Left forelimb (tissue), 1 donor: ENCODE data around the gene PDGFRB.

Source experiments
- DNase-seq: peaks from one replicate; pipeline ENCODE4 v3.0.0-alpha.2; 2018; ENCODE audit warnings: low spot score

PDGFRB gene

GRCh38 chr5:150181766-150182545 is 26.3 kb upstream of the PDGFRB start:
- DNase-seq, result no peak

GRCh38 chr5:150181027-150181426 is 25.4 kb upstream of the PDGFRB start:
- DNase-seq, result no peak

DNA sequence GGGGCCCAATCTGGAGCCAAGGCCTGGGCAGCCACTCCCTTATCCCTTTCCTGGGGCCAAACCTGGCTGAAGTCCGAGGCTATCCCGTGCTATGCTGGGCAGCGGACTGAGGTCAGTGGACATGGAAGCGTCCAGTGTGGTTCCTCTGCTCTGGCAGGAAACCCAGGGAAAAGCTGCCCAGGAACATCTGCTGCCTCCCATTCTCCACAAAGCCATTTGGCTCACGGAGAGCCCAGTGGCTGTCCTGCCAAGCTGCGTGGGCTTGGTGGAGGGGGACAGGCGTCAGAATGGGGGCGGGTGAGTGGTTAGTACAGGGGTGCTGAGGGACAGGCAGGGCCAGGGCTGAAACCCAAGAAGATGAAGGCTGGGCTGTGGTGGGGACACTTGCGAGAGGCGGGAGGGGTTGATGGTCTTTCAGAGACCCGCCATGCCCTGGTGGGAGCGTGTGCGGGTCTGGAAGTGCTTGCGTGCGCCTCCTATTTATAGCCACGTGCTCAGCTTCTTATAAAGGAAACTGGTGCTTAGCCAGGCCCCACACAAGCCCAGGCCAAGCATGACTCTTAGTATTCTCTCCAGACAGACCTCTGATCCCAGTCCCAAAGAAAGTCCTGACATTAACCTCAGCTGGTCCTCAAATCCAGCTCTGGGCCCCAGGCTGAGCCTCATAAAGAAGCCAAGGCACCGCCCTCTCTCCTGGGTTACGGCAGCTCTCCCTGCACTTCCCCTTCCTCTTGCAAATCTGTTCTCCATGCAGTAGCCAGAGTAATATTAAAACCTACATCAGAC is 24.8 kb upstream of the PDGFRB start:
- peak; percentile 85 for DNase-seq

DNA sequence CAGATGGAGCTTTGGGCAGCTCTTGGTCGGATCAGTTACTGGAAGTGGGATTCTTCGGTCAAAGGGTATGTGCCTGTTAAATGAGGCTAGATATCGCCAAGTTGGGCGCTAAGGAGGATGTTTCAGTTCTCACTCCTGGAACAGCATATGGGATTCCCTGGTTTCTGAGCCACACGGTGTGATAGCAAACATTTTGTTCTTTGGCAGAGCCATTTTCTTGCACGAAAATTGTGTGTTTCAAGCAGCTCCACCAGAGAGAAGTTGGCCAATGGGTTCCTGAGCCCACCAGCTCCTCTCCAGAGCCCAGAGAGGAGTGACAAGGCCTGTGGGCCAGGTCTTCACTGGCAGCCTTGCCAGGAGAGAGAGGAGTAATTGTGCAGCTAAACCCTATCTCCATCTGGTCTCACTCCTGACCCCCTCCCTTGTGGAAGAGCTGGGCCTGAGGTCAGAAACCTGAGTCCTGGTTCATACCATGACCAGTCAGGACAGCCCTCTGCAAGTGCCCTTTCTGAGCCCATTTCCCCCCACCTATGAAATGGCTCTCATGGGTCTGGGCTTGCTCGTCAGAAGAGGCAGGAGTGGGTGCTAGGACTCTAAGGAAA is 23.5 kb upstream of the PDGFRB start:
- no peak for DNase-seq

- no peak for DNase-seq
Observed at GRCh38 chr5:150178262-150178661, 22.6 kb upstream of the PDGFRB start.

DNA sequence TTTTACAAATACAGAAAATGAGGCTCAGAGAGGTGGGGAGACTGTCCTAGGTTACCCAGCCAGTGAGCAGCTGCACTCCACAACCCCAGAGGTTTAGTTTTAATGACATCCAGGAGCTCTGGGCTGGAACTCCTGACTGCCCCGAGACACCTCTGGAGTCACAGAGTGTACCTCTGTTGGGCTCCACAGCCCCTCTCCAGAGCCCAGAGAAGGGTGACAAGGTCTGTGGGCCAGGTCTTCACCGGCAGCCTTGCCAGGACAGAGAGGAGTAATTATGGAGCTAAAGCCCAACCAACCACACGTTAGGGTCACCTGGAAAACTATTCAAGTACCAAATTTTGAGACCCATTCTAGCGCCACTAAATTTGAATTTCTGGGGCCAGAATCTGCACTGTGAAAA is 22.1 kb upstream of the PDGFRB start:
- no peak for DNase-seq

DNA sequence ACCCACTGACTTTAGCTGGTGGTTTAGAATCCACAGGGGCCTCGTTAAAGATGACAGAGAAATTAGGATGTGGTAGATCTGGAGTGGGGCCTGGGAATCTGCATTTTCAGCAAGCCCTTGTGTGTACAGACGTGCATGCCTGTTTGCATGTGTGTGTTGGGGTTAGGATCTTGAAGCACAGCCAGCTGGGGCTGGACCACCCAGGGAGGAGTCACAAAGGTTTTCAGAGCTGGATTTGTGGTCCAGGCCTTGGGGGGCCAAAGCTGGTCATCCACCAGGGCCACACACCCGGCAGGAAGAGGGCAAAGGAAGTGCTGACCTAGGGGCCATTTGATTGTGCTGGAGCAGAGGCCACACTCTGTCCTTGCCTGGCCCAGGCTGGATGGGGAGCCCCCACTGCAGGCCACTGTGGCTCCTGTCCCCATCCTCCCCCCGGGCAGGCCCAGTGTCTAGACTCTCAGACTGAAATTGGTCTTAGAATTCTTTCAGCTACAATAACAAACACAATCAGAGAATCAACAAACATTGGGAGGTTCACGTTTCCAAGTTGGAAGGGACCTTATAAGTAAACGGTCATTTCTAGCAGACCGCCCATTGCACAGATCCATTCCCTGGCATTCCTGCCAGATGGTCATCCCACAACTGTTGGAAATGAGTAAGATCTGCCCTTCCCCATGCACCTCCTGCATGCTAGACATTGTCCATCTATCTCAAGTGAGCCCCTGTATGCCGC is 21.3 kb upstream of the PDGFRB start:
- DNase-seq, result no peak

GRCh38 chr5:150175536-150175935 is 19.9 kb upstream of the PDGFRB start:
- no peak for DNase-seq

DNA sequence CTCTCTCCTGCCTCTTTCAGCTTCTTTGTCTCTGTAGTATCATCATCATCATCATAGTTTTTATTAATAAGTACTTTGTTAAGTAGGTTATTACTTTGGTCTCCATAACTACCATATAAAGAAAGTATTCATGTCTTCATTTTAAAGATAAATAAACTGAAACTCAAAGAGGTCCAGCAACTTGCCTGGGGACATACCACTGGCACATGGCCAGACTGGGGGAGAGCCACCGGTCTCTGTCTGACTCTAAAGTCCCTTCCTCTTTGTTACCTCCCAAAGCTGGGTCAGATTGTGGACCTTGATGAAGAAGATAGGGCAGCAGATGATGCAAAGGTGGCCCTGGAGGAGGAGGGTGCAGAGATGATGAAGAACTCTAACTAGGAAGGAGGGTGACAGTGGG is 19.4 kb upstream of the PDGFRB start:
- no peak for DNase-seq

GRCh38 chr5:150174285-150174684 is 18.6 kb upstream of the PDGFRB start:
- DNase-seq, result no peak

GRCh38 chr5:150173161-150173560 is 17.5 kb upstream of the PDGFRB start:
- no peak for DNase-seq

GRCh38 chr5:150172556-150172955 is 16.9 kb upstream of the PDGFRB start:
- no peak for DNase-seq

DNA sequence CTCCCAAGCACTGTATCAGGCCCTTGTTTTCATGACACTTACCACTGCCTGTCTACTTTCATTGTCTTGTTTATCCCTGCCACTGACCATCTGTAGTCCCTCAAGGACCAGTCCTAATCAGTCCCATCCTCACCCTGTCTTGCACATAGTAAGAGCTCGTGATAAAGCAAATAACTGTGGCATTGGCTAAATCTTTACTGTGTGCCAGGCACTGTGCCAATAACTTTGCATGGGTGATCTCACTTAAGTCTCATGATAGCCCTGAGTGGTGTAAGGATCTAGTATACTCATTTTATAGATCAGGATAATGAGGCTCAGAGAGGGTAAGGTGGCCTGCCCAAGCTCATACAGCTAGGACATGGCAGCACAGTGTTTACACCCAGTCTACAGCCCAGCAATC is 16.5 kb upstream of the PDGFRB start:
- no peak for DNase-seq

- no peak for DNase-seq
Observed at GRCh38 chr5:150168864-150169263, 13.2 kb upstream of the PDGFRB start.

GRCh38 chr5:150167908-150168307 is 12.3 kb upstream of the PDGFRB start:
- no peak for DNase-seq

DNA sequence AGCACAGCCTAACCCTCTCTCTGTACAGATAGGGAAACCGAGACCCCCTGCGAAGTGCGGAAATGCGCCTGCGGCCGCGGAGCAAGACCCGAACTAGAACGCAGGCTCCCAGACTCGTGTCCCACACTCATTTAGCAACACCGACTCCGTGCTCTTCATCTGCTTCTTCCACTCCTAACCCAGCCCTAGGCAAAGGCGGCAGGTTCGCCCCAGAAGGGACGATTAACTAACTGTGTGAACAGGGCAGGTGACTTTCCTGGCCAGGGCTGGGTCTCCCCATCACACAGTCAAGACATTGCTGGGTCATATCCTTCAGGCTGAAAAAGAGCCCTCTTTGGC is 11.8 kb upstream of the PDGFRB start:
- no peak for DNase-seq

DNA sequence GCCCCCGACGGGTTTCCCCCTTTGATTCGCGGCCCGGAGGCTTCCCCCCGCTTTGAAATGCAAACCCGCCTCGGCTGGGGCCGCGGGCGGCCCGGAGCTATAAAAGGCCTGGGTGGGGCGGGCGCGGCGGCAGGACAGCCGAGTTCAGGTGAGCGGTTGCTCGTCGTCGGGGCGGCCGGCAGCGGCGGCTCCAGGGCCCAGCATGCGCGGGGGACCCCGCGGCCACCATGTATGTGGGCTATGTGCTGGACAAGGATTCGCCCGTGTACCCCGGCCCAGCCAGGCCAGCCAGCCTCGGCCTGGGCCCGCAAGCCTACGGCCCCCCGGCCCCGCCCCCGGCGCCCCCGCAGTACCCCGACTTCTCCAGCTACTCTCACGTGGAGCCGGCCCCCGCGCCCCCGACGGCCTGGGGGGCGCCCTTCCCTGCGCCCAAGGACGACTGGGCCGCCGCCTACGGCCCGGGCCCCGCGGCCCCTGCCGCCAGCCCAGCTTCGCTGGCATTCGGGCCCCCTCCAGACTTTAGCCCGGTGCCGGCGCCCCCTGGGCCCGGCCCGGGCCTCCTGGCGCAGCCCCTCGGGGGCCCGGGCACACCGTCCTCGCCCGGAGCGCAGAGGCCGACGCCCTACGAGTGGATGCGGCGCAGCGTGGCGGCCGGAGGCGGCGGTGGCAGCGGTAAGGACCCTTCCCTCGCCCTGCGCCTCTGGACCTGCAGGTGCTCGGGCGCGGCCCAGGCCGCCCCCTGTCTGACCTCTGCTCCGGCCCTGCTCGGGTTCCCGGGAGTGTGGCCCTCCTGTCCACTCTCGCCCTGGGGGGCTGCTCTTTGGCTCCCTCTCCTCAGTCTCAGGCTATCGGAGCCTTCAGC is 11.2 kb upstream of the PDGFRB start, which contains the start of gene CDX1:
Gene CDX1 (plus strand): TSS at position 129 of the 862 bp plus-strand sequence. CDS start 99 bp downstream, at position 228.
- no peak for DNase-seq

DNA sequence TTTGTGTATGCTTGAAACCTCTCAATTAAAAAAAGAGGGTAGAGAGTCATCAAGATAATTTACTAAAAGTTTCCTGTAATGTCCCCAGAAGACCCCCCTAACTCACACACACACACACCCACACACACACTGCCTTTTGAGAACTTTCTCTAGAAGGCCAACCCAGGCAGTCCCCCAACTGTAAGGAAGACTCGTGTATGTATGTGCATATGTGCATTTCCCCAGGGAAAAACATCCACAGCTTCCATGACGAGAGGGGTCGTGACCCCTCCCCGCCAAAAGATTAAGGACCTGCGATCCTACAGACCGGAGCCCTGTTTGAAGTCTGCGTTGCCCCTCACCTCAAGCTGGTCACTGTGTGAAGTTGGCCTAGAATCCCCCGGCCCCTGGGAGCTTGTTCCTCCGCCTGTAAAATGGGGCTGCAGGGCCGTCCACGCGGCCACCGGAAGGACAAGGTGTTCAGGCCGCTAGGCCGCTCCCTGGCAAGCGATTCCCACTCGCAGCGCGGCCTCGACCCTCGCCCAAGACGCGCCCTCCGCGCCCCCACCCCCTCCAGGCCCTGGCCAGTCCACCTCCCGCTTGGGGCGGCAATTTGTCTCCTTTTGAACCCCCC is 10.5 kb upstream of the PDGFRB start:
- DNase-seq, result no peak

DNA sequence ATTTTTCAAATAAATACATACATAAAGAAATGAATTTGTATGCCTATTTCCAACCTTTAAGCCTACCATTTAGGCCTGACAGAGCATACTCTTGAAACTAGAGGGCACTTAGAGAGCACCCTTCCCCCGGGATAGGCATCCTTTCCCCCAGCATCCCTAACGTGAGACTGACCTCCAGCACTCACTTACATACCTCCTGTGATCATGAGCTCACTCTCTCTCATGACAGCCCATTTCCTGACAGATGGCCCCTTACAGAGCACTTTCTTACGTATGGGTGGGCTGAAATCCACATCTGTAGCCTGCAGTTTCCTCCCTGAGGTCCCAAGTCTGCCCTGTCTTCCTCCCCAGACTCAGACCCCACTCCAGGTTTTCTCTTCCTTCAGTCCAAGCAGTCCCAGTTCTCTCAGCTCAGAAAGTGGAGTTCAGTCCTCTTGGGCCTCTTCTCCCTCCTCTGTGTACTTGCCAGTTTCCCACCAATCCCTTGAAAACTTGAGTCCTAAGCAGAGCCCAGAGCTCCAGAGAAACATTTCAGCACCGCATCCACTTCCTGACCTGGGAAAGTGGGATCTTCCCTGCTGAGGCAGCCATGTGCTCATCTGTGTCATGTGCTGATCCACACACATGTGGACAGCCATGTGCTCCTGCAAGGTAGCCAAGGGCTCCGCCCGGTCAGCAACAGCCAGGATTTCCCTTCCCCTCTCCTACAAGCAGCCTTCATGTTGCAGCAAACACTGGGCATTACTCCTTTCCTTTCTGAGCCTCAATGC is 8.8 kb upstream of the PDGFRB start:
- DNase-seq, result peak; percentile 78

DNA sequence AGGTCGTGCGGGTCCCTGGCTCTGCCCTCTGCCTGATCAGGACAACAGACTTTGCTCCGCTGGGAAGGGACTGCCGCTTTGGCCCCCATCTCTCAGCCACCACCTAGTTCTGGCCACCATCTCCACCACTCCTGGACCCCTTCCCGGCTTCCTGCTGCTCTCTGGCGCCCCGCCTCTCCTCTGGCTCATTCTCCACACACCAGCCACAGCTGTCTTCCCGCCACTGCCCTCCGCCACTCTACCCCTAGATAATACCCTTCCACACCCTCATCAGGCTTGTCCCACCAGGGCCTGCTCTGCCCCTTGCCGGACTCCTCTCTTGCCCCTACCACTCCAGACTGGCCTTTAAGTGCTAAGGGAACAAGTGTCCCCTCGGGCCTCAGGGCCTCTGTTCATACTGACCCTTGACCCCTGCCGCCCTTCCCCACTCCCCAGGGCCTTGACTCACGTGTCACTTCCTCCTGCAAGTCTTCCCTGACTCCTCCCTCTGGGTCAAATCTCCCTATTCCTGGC is 8.0 kb upstream of the PDGFRB start:
- peak; percentile 83 for DNase-seq
